Activated CD8-positive, alpha-beta memory T cell treated with anti-CD3 and anti-CD28 coated beads for 24 hours (primary cell): ENCODE measurements around the gene APBA1.

Experiments used
- DNase-seq: peaks from one replicate; pipeline ENCODE4 v3.0.0-alpha.2; 2020

Gene APBA1

DNA sequence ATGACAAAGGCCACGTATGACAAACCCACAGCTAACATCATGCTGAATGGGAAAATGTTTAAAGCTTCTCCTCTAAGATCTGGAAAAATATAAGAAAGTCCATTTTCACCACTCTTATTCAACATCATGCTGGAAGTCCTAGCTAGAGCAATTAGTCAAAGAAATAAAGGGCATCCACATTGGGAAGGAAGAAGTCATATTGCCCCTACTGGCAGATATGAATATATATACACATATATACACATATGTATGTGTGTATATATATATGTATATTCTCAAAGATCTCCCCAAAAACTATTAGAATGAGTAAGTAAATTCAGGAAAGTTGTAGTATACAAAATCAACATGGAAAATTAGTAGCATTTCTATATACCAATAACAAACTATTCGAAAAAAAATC is 17.1 kb downstream of the APBA1 start:
- DNase-seq: no peak

DNA sequence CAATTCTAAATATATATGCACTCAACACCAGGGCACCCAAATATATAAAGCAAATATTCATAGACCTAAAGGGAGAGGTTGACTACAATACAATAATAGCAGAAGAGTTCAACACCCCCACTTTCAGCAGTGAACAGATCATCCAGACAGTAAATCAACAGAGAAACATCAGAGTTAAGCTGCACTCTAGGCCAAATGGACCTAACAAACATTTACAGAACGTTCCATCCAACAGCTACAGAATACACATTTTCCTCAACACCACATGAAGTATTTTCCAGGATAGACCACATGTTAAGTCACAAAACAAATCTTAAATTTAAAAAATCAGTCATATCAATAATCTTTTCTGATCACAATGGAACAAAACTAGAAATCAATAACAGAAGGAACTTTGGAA is 18.9 kb downstream of the APBA1 start:
- DNase-seq: no peak

DNA sequence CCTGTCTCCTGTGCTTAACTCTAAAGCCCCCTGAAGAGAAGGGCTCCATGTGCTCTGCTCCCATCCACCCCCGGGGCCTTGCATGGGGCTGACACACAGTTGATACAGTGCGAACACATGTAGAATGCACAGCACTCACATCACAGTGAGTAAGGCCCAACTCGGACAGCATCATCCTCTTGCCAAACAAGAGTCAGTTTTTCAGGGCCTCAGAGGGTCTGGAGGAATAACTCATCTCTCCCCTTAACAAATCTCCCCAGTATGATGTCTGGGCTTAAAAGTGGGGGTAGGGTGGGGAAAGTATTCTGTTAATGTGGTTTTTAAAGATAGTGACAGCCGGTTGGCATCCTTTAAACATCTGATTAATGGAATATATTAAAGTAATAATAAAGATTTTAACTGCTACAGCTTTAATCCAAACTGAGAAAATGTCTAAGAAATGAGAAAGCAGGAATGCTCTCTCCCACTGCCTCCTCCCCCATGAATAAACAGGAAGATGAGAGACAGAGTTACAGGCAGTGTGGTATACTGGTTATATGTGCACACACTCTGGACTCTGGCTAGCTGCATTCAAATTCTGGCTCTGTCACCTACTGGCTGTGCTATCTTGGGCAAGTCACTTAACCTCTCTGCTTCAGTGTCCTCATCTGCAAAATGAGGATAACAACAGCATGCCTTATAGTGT is 22.5 kb downstream of the APBA1 start:
- DNase-seq: no peak

GRCh38 chr9:69647804-69648203 is 24.4 kb downstream of the APBA1 start:
- no peak for DNase-seq

DNA sequence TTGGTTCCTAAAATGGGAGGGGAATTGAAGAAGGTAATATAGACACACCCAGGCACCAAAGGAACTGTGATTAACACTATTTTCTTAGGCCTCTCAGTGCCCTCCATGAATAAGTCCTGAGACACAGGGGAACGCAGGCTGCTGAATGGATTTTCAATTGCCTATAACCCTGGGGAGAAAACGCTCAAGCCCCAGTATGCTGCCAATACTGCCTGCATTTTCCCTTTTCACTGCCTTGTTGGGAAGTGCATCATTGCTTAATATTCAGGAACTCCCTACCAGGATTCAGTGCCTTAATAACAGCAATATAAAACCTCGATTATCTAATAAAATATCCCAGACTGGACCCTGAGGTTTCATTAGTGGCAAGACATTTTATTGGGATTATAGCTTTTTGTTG is 25.4 kb downstream of the APBA1 start:
- no peak for DNase-seq

DNA sequence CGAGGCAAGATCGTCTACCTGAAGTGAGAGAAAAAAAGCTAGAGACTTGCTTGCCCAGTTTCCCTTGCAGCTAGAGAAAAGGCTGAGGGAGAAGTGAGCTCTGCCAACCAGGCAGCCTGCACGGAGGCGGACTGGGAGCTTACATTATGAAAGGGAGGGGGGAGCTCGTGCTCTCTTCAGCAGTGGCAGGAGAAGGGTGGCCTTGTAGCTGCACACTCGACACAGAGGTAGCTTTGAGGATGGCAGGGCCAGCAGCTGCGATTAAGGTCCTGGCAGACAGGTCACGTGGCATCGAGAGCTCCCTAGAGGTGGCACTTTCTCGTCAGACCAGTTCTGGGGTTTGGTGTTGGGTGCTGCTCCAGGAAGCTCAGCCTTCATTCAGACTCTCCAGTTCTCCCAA is 26.7 kb downstream of the APBA1 start:
- DNase-seq: no peak

DNA sequence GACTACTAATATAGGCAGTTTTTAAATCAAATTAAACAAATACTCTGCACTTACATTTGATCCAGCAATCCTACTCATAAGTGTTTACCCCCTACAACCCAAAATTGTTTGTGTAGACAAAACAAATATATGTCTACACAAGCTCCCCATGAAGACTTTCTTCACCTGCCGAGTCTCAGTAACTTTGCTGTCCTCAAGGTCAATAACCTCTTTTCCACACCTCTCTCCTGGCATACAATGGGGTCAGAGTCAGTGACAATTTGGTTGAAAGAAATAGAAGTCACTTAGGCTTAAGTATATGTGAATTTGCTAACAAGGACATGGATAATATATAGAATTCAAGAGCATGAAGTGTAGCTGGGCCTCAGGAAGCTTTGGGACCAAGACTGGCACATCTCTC is 29.1 kb downstream of the APBA1 start:
- no peak for DNase-seq

DNA sequence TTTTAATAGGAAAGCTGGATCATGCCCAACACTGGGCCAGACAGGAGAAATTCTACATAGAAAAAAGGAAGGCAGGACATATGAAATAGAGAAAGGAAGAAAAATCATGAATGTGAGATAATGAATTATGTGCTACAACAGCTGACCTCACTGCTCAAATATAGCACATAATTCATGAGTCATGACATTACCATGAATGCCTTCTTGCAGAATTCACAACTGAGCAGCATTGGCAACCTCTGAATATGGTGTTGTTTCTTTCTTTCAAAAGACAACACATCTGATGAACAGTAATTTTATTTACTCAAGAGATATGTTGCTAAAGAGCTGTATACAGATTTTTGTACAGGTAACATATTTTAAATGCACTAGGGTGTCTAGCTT is 34.4 kb downstream of the APBA1 start:
- DNase-seq: no peak

DNA sequence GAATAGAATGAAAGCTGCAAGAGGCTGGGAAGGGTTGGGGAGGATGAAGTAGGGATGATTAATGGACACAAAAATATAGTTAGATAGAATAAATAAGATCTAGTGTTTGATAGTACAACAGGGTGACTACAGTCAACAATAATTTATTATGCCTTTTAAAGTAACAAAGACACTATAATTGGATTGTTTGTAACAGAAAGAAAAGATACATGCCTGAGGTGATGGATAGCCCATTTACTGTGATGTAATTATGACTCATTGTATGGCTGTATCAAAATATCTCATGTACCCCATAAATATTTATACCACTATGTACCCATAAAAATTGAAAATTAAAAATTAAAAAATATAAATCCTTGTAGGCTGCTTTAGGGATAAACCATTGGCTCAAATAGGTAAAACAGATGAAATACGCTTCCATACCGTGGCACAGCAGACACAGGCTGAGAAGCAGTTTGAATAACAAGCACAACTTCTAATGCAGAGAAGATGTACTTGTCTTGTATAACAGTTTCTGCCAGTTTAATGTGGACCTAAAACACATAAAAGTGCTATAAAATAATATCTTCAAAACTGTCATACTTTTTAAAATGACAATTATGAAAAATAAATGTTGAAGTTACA is 34.9 kb downstream of the APBA1 start:
- DNase-seq: no peak

GRCh38 chr9:69633716-69634115 is 38.5 kb downstream of the APBA1 start:
- DNase-seq: no peak

- no peak for DNase-seq
These were observed 39.4 kb downstream of the APBA1 start for GRCh38 chr9:69632768-69633167.

GRCh38 chr9:69627281-69627680 is 44.9 kb downstream of the APBA1 start:
- no peak for DNase-seq

DNA sequence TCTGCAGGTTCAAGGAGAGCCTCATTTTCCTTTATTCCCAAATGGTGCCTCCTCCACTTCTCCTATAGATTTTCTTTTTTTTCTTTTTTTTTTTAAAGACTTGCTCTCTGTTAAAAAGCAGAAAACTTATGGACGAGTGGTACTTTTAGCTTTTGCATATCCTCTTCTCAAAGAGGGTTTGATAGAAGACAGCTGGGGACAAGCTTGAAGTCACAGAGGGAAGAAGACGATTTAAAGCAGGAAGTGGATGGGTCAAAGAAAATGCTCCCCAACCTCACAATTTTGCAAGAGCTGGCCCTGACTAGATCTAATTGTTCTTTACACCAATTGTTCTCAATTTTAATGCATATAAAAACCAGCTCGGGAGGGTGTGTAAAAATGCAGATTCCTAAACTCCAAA is 48.9 kb downstream of the APBA1 start:
- no peak for DNase-seq

DNA sequence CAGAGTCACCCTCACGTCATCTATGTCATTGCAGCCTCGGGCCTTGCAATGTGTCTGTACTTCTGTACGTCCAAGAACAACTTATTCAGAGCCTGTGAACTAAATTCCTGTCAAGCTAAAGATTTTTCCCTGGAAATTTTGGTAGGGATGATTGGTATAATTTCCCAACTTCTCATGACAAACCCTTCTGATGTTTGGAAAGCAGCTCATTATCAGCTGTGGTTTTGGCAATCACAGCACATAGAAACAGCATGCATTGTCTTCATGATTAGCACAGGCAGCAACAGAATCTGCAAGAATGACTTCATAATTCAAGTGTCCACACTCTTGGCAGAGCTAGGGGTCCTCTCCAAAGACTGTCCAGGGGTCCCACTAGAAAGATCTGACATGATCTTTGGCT is 49.5 kb downstream of the APBA1 start:
- no peak for DNase-seq

DNA sequence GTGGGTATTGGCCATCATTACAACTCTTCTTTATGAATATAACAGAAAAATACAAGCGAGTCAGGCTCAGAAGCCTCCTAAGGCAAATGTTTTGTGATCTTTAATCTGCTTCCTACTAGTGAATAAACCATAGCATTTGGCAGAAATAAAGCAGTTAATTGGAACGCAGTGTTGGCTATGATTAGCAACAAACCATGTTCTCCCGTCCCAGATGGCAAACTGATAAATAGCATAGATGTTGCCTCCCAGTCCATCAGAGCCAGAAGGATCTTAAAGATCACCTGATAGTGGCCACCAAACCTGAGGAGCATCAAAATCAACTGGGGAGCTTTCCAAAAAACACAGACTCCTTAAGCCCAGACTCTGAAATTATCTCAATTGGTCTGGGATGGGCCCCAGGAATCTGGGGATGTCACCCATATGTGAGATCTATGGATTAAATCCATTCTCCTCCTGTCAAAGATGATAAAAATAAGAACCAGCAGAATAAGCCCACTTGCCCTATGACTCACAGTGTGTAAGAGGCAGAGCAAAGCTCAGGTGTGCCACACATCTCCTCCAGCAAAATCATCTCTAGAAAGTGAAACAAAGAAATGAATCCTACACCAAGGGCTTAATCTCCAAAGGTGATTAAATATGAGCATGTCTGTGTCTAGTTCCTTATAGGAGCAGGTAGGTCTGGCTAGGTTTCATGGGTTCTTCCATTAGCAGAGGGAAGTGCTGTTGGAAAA is 50.3 kb downstream of the APBA1 start:
- DNase-seq: no peak

GRCh38 chr9:69620731-69621130 is 51.4 kb downstream of the APBA1 start:
- no peak for DNase-seq

DNA sequence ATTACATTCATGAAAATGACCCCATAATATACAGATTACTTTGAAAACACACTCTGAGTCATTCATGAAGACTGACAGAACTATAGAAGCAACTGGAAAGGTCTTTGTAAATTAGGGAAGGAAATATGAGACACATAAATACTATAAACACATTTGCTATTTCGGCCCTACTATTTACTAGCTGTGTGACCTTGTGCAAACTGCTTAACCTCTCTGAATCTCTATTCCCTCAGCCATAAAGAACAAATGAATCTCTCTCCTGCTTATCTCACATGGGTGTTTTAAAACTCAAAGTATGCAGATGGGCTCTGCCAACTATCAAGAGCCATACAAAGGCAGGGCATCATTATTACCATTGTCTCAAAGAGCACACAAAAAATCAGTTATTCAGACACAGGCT is 52.9 kb downstream of the APBA1 start:
- no peak for DNase-seq

DNA sequence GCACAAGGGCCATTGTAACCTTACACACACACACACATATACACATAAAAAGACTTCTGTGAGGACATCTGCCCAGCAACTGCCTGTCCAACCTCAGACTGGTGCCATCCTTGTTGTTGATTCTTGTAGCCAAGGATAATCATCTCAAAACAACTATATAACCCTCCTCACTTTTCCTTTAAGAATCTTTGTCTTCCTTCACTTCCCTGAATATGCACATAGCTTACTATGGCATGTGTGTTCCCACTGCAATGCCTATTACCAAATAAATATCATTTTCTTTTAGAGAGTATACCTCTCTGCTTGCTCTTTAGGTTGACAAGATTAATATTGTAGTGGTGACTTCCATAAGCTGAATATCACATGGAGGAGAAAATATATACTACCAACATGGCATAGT is 55.2 kb downstream of the APBA1 start:
- no peak for DNase-seq

- DNase-seq: no peak
These were observed 56.3 kb downstream of the APBA1 start for GRCh38 chr9:69615880-69616279.

DNA sequence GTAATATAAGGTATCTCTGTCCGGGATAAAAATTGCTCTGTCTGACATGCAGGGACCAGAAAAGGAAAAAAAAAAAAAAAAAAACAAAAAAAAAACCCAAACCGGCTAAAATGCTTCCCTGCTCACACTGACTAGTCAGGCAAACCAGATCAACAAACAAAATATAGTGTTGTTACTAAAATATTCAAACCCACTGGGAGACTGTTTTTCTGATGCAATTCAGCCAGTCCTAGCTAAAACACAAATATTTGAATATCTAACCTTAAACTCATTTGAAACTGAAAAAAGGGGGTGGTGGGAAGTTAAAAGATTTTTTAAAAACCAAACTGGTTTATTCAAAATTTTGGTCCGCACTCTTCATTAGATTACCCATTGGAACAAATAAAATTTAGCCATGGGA is 61.0 kb downstream of the APBA1 start:
- no peak for DNase-seq

- DNase-seq: no peak
These were observed 63.0 kb downstream of the APBA1 start for GRCh38 chr9:69609156-69609555.

DNA sequence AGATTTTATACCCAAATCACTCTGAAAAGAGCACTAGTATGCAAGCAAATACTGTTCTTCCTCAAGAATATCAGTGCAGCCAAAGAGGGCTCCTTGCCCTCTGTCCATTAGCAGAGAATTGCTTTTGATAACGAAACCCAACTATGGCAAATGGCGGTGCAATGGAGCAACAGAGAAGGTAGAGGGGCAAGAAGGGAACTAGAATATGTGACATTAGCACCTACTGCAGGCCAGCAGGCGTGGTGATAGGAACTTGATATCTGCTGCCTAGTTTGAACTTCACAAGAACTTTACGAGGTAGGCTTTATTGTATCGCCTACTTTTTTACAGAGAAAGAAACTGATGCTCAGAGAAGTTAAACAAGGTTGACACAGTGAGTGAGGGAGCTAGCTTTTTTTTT is 66.1 kb downstream of the APBA1 start:
- DNase-seq: no peak

DNA sequence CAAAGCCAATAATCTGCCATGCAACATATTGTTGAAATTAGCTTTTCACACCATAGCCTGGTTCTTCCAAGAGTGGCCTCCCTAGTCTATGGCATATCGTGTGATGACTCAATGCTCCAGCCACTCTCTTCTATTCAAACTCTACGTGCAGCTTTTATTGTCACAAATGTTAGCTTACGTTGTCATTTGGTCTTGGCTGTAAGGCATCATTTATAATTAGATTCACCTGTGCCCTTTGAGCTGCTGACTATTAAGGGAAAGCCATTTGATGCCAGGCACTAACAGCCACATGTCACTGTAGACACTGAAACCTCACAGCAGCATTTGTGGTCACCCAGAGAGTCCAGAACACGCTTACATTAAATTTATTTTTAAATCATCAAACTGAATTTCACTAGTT is 66.8 kb downstream of the APBA1 start:
- no peak for DNase-seq

DNA sequence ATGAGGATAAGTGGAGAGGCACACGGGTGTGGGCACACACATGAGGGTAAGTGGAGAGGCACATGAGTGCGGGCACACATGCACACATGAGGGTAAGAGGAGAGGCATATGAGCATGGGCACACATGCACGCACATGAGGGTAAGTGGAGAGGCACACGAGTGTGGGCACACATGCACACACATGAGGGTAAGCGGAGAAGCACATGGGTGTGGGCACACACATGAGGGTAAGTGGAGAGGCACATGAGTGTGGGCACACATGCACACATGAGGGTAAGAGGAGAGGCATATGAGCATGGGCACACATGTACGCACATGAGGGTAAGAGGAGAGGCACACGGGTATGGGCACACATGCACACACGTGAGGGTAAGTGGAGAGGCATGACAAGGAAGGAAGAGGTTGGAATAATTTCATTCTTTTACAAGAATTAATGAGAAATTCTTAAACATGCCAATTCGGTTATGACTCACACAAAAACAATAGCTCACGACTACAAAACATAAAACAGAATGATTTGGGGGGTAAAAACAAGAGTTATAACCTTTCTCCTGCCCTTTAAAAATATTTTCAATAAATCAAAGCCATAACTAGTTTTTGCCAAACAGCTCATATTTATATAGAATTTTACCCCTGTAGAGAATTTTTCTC is 67.5 kb downstream of the APBA1 start:
- DNase-seq: no peak
